HEK293 (cell line): ENCODE measurements around the gene SLC35E1.
A peak's percentile ranks its signal among the peaks of the same experiment; 100 is the strongest.

Source experiments
- CTCF ChIA-PET: fragments of 350-600 bp; formaldehyde crosslinking; extraction: SDS; loops from one replicate; lab custom pipeline; 2021; ENCODE audit warnings: antibody characterized with exemption; lab: Yijun Ruan, JAX
- POLR2A ChIA-PET: fragments of 300-600 bp; formaldehyde crosslinking; extraction: SDS; loops from one replicate; lab custom pipeline; 2020; ENCODE audit warnings: antibody characterized with exemption, inconsistent platforms; lab: Yijun Ruan, JAX
- H3K27ac ChIP-seq: fragments of 200-500 bp; sonication (Bioruptor generic); 2 replicates; pipeline ENCODE4 v1.5.1; 2014; ENCODE audit warnings: low read depth, low read length, control low read depth, inconsistent platforms; ENCODE audit errors: extremely low read depth
- H3K36me3 ChIP-seq, 2 experiments: fragments of 200-500 bp in 1 of 2; sonication (Bioruptor generic) in 1 of 2; 1 replicate in 1 of 2; 2 replicates in 1 of 2; pipeline ENCODE4 v1.5.1; 2014 to 2017; ENCODE audit warnings: inconsistent platforms in 2 of 2, low read length in 2 of 2; ENCODE audit not compliant: control insufficient read depth in 2 of 2, insufficient read depth in 1 of 2
- H3K4me1 ChIP-seq: fragments of 200-500 bp; sonication (Bioruptor generic); 2 replicates; pipeline ENCODE4 v1.5.1; 2014; ENCODE audit warnings: mild to moderate bottlenecking, low read length, inconsistent platforms; ENCODE audit not compliant: control insufficient read depth, insufficient read depth
- H3K4me3 ChIP-seq: 2 replicates; pipeline ENCODE4 v1.5.1; 2011; ENCODE audit warnings: low read depth, mild to moderate bottlenecking, control low read depth, low read length, moderate library complexity
- H3K9me3 ChIP-seq: fragments of 200-500 bp; sonication (Bioruptor generic); 2 replicates; pipeline ENCODE4 v1.5.1; 2014; ENCODE audit warnings: low read depth, low read length, inconsistent platforms; ENCODE audit not compliant: control insufficient read depth, insufficient read depth
- BCL11A ChIP-seq: fragments of 450-650 bp; formaldehyde crosslinking; IDR thresholded peaks from 2 replicates; pipeline ENCODE4 v1.5.1; 2016; ENCODE audit warnings: low read depth, missing biosample characterization, missing genetic modification characterization
- SP2 ChIP-seq: fragments of 450-650 bp; formaldehyde crosslinking; IDR thresholded peaks from 2 replicates; pipeline ENCODE4 v1.5.1; 2016; ENCODE audit warnings: missing biosample characterization, missing genetic modification characterization
- ZBTB17 ChIP-seq: fragments of 450-650 bp; formaldehyde crosslinking; IDR thresholded peaks from 2 replicates; pipeline ENCODE4 v1.5.1; 2016; ENCODE audit warnings: missing biosample characterization, missing genetic modification characterization
- ZEB2 ChIP-seq: fragments of 450-650 bp; formaldehyde crosslinking; IDR thresholded peaks from 2 replicates; pipeline ENCODE4 v1.5.1; 2016; ENCODE audit warnings: missing biosample characterization, missing genetic modification characterization
- ZNF138 ChIP-seq: fragments of 450-650 bp; formaldehyde crosslinking; IDR thresholded peaks from 2 replicates; pipeline ENCODE4 v1.5.1; 2016; ENCODE audit warnings: missing biosample characterization, missing genetic modification characterization, borderline replicate concordance
- ZNF335 ChIP-seq: fragments of 450-650 bp; formaldehyde crosslinking; conservative IDR thresholded peaks from 2 replicates; pipeline ENCODE4 v1.5.1; 2016; ENCODE audit warnings: missing biosample characterization, missing genetic modification characterization
- ZNF610 ChIP-seq: fragments of 450-650 bp; formaldehyde crosslinking; IDR thresholded peaks from 2 replicates; pipeline ENCODE4 v1.5.1; 2016; ENCODE audit warnings: missing biosample characterization, missing genetic modification characterization, borderline replicate concordance
- TF ChIP-seq, protein P1 (sequence below): fragments of 450-650 bp; formaldehyde crosslinking; IDR thresholded peaks from 2 replicates; pipeline ENCODE4 v1.5.1; 2016; ENCODE audit warnings: missing biosample characterization, missing genetic modification characterization
- TF ChIP-seq, protein P2 (sequence below): fragments of 450-650 bp; formaldehyde crosslinking; IDR thresholded peaks from 2 replicates; pipeline ENCODE4 v1.5.1; 2016; ENCODE audit warnings: missing biosample characterization, missing genetic modification characterization
- TF ChIP-seq, protein P3 (sequence below): fragments of 450-650 bp; formaldehyde crosslinking; IDR thresholded peaks from 2 replicates; pipeline ENCODE4 v1.5.1; 2016; ENCODE audit warnings: missing biosample characterization, missing genetic modification characterization
- TF ChIP-seq, protein P4 (sequence below): fragments of 450-650 bp; formaldehyde crosslinking; IDR thresholded peaks from 2 replicates; pipeline ENCODE4 v1.5.1; 2017; ENCODE audit warnings: missing biosample characterization, missing genetic modification characterization

The SLC35E1 gene

DNA sequence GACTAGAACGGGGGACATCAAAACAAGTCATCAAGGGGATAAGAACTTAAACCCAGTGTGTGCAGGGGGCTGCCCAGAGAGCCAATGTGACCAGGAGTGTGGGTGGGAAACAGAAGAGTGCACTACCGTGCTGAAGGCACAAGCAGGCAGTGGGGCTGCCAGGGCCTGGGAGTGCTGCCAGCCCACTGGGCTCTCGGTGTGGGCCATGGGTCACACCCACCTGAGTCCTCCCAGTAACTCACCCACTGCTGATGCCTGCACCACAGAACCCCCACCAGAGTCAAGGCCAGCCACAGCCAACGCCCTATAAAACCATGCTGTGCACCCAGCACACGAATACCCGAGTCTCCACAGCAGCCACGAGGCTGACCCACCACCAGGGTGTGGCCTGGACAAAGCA is 47.2 kb upstream of the SLC35E1 start (continued):
- TF ChIP-seq, protein P1, sequence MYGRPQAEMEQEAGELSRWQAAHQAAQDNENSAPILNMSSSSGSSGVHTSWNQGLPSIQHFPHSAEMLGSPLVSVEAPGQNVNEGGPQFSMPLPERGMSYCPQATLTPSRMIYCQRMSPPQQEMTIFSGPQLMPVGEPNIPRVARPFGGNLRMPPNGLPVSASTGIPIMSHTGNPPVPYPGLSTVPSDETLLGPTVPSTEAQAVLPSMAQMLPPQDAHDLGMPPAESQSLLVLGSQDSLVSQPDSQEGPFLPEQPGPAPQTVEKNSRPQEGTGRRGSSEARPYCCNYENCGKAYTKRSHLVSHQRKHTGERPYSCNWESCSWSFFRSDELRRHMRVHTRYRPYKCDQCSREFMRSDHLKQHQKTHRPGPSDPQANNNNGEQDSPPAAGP (tag by site-specific recombination): no peak

DNA sequence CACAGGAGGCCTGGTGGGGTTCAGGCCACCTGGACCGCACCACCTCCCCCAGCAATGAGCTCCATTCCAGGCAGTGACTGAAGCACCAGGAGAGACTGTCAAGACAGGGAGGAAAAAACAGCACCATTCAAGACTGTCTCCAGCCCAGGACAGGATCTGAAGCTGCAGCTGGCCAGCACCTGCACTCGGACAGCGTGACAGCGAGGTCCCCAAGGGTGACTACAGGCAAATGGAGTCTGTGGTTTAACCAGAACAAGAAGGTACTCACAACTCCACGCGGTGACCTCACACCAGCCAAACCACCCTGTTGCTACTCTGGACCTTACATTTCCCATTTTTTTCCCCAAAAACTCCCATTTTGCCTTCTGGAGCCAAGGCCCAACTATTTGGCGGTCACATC is 46.0 kb upstream of the SLC35E1 start:
- ChIA-PET POLR2A (interaction anchor here (0.6 to 2.3 kb wide), 2 partner anchors 10 to 639 kb away, joined by 3 to 7 read pairs; partner anchors contain the start of gene MED26), CTCF (no interaction called here)
- Histone ChIP-seq H3K36me3 (peaks cover 0 to under 1% of the 10 kb centered on the region in 2 experiments; a peak in 1 of 3 replicates), H3K4me1 (no peaks in the 10 kb centered on the region), H3K27ac (no peak overlapping the region), H3K9me3 (no peaks in the 10 kb centered on the region), H3K4me3 (no peak overlapping the region)
- no peak for TF ChIP-seq ZEB2 (tag by site-specific recombination)
- no peak for TF ChIP-seq ZNF610 (tag by site-specific recombination)
- TF ChIP-seq, protein P2, sequence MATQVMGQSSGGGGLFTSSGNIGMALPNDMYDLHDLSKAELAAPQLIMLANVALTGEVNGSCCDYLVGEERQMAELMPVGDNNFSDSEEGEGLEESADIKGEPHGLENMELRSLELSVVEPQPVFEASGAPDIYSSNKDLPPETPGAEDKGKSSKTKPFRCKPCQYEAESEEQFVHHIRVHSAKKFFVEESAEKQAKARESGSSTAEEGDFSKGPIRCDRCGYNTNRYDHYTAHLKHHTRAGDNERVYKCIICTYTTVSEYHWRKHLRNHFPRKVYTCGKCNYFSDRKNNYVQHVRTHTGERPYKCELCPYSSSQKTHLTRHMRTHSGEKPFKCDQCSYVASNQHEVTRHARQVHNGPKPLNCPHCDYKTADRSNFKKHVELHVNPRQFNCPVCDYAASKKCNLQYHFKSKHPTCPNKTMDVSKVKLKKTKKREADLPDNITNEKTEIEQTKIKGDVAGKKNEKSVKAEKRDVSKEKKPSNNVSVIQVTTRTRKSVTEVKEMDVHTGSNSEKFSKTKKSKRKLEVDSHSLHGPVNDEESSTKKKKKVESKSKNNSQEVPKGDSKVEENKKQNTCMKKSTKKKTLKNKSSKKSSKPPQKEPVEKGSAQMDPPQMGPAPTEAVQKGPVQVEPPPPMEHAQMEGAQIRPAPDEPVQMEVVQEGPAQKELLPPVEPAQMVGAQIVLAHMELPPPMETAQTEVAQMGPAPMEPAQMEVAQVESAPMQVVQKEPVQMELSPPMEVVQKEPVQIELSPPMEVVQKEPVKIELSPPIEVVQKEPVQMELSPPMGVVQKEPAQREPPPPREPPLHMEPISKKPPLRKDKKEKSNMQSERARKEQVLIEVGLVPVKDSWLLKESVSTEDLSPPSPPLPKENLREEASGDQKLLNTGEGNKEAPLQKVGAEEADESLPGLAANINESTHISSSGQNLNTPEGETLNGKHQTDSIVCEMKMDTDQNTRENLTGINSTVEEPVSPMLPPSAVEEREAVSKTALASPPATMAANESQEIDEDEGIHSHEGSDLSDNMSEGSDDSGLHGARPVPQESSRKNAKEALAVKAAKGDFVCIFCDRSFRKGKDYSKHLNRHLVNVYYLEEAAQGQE (tag by site-specific recombination): 0 out of 2 replicates have a peak, but pooled peaks have one; percentile 33
- TF ChIP-seq, protein P3, sequence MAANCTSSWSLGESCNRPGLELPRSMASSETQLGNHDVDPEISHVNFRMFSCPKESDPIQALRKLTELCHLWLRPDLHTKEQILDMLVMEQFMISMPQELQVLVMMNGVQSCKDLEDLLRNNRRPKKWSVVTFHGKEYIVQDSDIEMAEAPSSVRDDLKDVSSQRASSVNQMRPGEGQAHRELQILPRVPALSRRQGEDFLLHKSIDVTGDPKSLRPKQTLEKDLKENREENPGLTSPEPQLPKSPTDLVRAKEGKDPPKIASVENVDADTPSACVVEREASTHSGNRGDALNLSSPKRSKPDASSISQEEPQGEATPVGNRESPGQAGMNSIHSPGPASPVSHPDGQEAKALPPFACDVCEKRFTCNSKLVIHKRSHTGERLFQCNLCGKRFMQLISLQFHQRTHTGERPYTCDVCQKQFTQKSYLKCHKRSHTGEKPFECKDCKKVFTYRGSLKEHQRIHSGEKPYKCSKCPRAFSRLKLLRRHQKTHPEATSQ (tag by site-specific recombination): no peak

DNA sequence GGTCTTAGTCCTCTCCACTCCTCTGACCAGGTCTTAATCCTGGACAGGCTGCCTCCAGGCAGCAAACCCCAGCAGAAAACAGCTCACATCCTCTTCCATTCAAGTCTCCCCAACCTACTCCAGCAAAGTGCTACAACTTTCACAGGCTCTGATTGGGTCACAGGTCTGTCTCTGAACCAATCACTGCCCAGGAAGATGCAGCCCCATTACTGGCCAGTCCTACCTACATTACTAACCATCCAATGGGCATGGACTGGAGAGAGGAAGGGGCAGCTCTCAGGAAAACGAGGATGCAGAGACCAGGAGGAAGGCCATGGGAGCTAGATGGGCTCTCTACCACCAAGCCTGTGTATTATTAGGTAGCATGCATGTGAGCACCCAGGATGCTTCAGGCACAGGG is 43.6 kb upstream of the SLC35E1 start:
- CTCF ChIA-PET: interaction anchor here (0.7 kb wide), 1 partner anchor 84 kb away, joined by 4 read pairs; no protein-coding TSS in a partner anchor
- Histone ChIP-seq H3K4me1 (no peaks in the 10 kb centered on the region; the same call in 1 of the 2 replicates), H3K27ac (no peak overlapping the region), H3K36me3 (no peaks in the 10 kb centered on the region), H3K9me3 (no peaks in the 10 kb centered on the region), H3K4me3 (no peak overlapping the region)
- POLR2A ChIA-PET: interaction anchor here (0.5 to 1.5 kb wide), 4 partner anchors 12 to 77 kb away, joined by 4 to 8 read pairs (median 5); partner anchors contain the start of gene MED26
- TF ChIP-seq ZNF335 (tag by site-specific recombination): no peak
- TF ChIP-seq, protein P4, sequence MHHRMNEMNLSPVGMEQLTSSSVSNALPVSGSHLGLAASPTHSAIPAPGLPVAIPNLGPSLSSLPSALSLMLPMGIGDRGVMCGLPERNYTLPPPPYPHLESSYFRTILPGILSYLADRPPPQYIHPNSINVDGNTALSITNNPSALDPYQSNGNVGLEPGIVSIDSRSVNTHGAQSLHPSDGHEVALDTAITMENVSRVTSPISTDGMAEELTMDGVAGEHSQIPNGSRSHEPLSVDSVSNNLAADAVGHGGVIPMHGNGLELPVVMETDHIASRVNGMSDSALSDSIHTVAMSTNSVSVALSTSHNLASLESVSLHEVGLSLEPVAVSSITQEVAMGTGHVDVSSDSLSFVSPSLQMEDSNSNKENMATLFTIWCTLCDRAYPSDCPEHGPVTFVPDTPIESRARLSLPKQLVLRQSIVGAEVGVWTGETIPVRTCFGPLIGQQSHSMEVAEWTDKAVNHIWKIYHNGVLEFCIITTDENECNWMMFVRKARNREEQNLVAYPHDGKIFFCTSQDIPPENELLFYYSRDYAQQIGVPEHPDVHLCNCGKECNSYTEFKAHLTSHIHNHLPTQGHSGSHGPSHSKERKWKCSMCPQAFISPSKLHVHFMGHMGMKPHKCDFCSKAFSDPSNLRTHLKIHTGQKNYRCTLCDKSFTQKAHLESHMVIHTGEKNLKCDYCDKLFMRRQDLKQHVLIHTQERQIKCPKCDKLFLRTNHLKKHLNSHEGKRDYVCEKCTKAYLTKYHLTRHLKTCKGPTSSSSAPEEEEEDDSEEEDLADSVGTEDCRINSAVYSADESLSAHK (tag by site-specific recombination): no peak
- TF ChIP-seq ZBTB17 (tag by site-specific recombination): peak; percentile 24; the same call in 1 of the 2 replicates
- peak; percentile 62 for TF ChIP-seq SP2 (tag by site-specific recombination)
- no peak for TF ChIP-seq BCL11A (tag by site-specific recombination)
- no peak for TF ChIP-seq ZNF138
